GM12892 (cell line): ENCODE results near the gene WSCD2.

Experiments
- POLR2A ChIP-seq: IDR thresholded peaks from 2 replicates; pipeline ENCODE4 v1.6.1; 2011; ENCODE audit warnings: low read depth, low read length, control low read depth
- POLR2AphosphoS5 ChIP-seq: IDR thresholded peaks from 2 replicates; pipeline ENCODE4 v1.6.1; 2011; ENCODE audit warnings: low read depth, low read length, control low read depth

DNA sequence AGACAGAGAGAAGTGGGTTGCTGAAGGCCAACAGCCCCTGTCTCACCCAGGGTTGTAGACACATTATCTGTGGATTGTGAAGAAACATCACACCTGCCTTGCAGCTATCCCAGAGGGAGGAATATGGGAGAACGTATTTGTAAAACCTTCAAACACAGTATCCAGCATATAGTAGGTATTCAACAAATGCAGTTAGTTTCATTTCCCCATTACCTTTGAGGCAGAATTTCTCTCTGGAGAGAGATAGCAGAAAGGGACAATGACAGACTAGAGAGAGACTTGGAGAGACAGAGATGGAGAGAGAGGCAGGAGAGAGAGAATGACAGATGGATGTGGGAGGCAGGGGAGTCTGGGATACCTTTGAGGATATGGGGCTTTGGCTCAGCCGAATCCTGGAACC is 62.0 kb downstream of the WSCD2 start:
- TF ChIP-seq POLR2AphosphoS5, result no peak
- no peak for TF ChIP-seq POLR2A
